Transverse colon (tissue), 4 donors: ENCODE measurements around the gene PIK3C2G. TPM values are rescaled to one million over a fixed set of nuclear protein-coding genes. Genes with fewer than 3 reads are reported as not detected.

ENCODE experiments used
- DNase-seq: peaks from one replicate; pipeline ENCODE4 v3.0.0-alpha.2; 2019
- H3K27ac ChIP-seq, 4 donors: fragments of 200-600 bp; sonication (generic); 2 replicates each; pipeline ENCODE4 v1.5.1; 2016 to 2018; ENCODE audit warnings: inconsistent platforms in 4 of 4
- H3K27me3 ChIP-seq: fragments of 200-600 bp; sonication (generic); 2 replicates; pipeline ENCODE4 v1.5.1; 2017; ENCODE audit warnings: inconsistent platforms
- H3K36me3 ChIP-seq, 4 donors: fragments of 200-600 bp; sonication (generic); 2 replicates each; pipeline ENCODE4 v1.5.1; 2017 to 2019; ENCODE audit warnings: inconsistent platforms in 4 of 4
- H3K4me1 ChIP-seq, 4 donors: fragments of 200-600 bp; sonication (generic); 2 replicates each; pipeline ENCODE4 v1.5.1; 2017 to 2020; ENCODE audit warnings: inconsistent platforms in 4 of 4
- H3K4me3 ChIP-seq, 4 donors: fragments of 200-600 bp; sonication (generic); 1 replicate in 1 of 4; 2 replicates in 3 of 4; pipeline versions ENCODE4 v1.5.1 to v1.6.1; 2017 to 2019; ENCODE audit warnings: inconsistent platforms in 4 of 4
- H3K9me3 ChIP-seq, 2 donors: fragments of 200-600 bp; sonication (generic); 2 replicates each; pipeline ENCODE4 v1.5.1; 2017 to 2019; ENCODE audit warnings: inconsistent platforms in 2 of 2
- CTCF ChIP-seq, 5 experiments: fragments of 200-600 bp in 3 of 5; fragments of 450-650 bp in 2 of 5; sonication (generic) in 3 of 5; IDR thresholded peaks; 1 replicate in 2 of 5; 2 replicates in 3 of 5; pipeline ENCODE4 v1.5.1; 2016 to 2017; ENCODE audit warnings: antibody characterized with exemption in 5 of 5, inconsistent platforms in 3 of 5, mild to moderate bottlenecking in 2 of 5, moderate library complexity in 1 of 5
- EP300 ChIP-seq: sonication (generic); formaldehyde crosslinking; IDR thresholded peaks from one replicate; pipeline ENCODE4 v1.6.1; 2017; ENCODE audit warnings: antibody characterized with exemption, low read depth
- POLR2A ChIP-seq: fragments of 450-650 bp; IDR thresholded peaks from one replicate; pipeline ENCODE4 v1.6.1; 2016; ENCODE audit warnings: antibody characterized with exemption, mild to moderate bottlenecking, moderate library complexity
- POLR2AphosphoS5 ChIP-seq, 3 donors: sonication (generic); formaldehyde crosslinking; IDR thresholded peaks; one replicate each; pipeline ENCODE4 v1.6.1; 2016; ENCODE audit warnings: antibody characterized with exemption in 3 of 3
- WGBS, 2 donors: methylation state at CpG; one replicate each; pipeline ENCODE4 v1.1.5; 2018; ENCODE audit warnings: low coverage in 1 of 2; 5-methylcytosine and 5-hydroxymethylcytosine counted together
- in situ Hi-C, 4 donors: fragments of 200-750 bp; cut with MboI; loops; one replicate each; pipeline versions ENCODE4 v1.15.0 to v1.15.1; 2017; ENCODE audit warnings: low sequenced_read_pairs in 3 of 4, low pct_ligation_motif_present in 1 of 4, low pct_unique_long_range_greater_than_20kb in 1 of 4
- intact Hi-C: fragments of 100-400 bp; cut with DNase I; formaldehyde crosslinking; loops from one replicate; pipeline ENCODE4 v1.15.1; 2023; ENCODE audit warnings: low total_unique reads
- total RNA-seq, 4 donors: library from RNA; depleted of rRNA; stranded (reverse); fragments of >200 nt; gene quantifications; one replicate each; pipeline ENCODE4 v1.1.0, GENCODE V29; 2016

Gene PIK3C2G
- total RNA-seq, 4 donors from 2014 or later = 0.32 to 2.7 (median 1.1) TPM

GRCh38 chr12:18427520-18427919 is 166.2 kb downstream of the PIK3C2G start:
- H3K4me3 ChIP-seq = no peak overlapping the region
- in situ Hi-C loops = loop anchor here in 2 of 4 donors (25.0 kb wide), 1 partner anchor 760 kb away; no protein-coding TSS in a partner anchor
- no peaks in the 10 kb centered on the region for H3K27me3 ChIP-seq
- intact Hi-C loops = no loop called here
- no peak overlapping the region for H3K27ac ChIP-seq
- WGBS, 2 donors = 76 to 83% methylated on average over 3 of the region's 3 CpGs
- no peak for TF ChIP-seq EP300
- TF ChIP-seq POLR2A = no peak
- TF ChIP-seq POLR2AphosphoS5 (IDR thresholded peaks at IDR 0.05) = no peak
- no peak for TF ChIP-seq CTCF (IDR thresholded peaks at IDR 0.05)
- H3K4me1 ChIP-seq = no peaks in the 10 kb centered on the region
- H3K36me3 ChIP-seq = no peaks in the 10 kb centered on the region
- DNase-seq = no peak
- no peaks in the 10 kb centered on the region for H3K9me3 ChIP-seq

- intact Hi-C loops = no loop called here
Measured at GRCh38 chr12:18428416-18428815, 167.1 kb downstream of the PIK3C2G start.

GRCh38 chr12:18429366-18429765 is 168.0 kb downstream of the PIK3C2G start:
- TF ChIP-seq POLR2AphosphoS5 (IDR thresholded peaks at IDR 0.05) = no peak
- no peak for TF ChIP-seq EP300
- WGBS, 2 donors = 89% methylated on average over 1 of the region's 1 CpG; no CpG with 5 or more reads in 1 of the 2 donors
- intact Hi-C loops (no loop called here), in situ Hi-C loops (loop anchor here in 2 of 4 donors (25.0 kb wide), 1 partner anchor 758 kb away; no protein-coding TSS in a partner anchor)
- Histone ChIP-seq H3K4me3 (no peak overlapping the region), H3K36me3 (no peaks in the 10 kb centered on the region), H3K4me1 (no peaks in the 10 kb centered on the region), H3K27me3 (no peaks in the 10 kb centered on the region), H3K27ac (no peak overlapping the region), H3K9me3 (no peaks in the 10 kb centered on the region)
- no peak for DNase-seq

More at GRCh38 chr12:18428416-18428815, 167.1 kb downstream of the PIK3C2G start:
- no peak overlapping the region for H3K4me3 ChIP-seq
- H3K4me1 ChIP-seq = no peaks in the 10 kb centered on the region
- WGBS, 2 donors = 83 to 100% methylated on average over 2 of the region's 2 CpGs
- no peaks in the 10 kb centered on the region for H3K9me3 ChIP-seq
- no peak overlapping the region for H3K27ac ChIP-seq
- no peaks in the 10 kb centered on the region for H3K36me3 ChIP-seq
- TF ChIP-seq EP300 (no peak), POLR2AphosphoS5 (IDR thresholded peaks at IDR 0.05) (no peak), CTCF (IDR thresholded peaks at IDR 0.05) (no peak), POLR2A (no peak)
- DNase-seq = no peak
- no peaks in the 10 kb centered on the region for H3K27me3 ChIP-seq
- in situ Hi-C loops = loop anchor here in 2 of 4 donors (25.0 kb wide), 1 partner anchor 759 kb away; no protein-coding TSS in a partner anchor

GRCh38 chr12:18430425-18431048 is 169.2 kb downstream of the PIK3C2G start:
- DNase-seq = peak; percentile 31
- in situ Hi-C loops = loop anchor here in 2 of 4 donors (25.0 kb wide), 1 partner anchor 757 kb away; no protein-coding TSS in a partner anchor
- peak; percentile 62 to 79 (median 69) for TF ChIP-seq CTCF (IDR thresholded peaks at IDR 0.05)
- TF ChIP-seq POLR2AphosphoS5 (IDR thresholded peaks at IDR 0.05) = no peak
- no peak for TF ChIP-seq POLR2A
- H3K36me3 ChIP-seq = no peaks in the 10 kb centered on the region
- H3K9me3 ChIP-seq = no peaks in the 10 kb centered on the region
- H3K27ac ChIP-seq = no peak overlapping the region
- no peak overlapping the region for H3K4me3 ChIP-seq
- intact Hi-C loops = no loop called here
- H3K27me3 ChIP-seq = no peaks in the 10 kb centered on the region
- H3K4me1 ChIP-seq = no peaks in the 10 kb centered on the region
- 32 to 50% methylated on average over 2 to 3 of the region's 3 CpGs for WGBS, 2 donors
